RWPE1 (cell line): Measurements from ENCODE around the gene ATXN1.

Experiments
- CTCF ChIA-PET: fragments of 350-600 bp; sonication (Branson Sonifier 250); formaldehyde crosslinking; extraction: SDS; loops from one replicate; lab custom pipeline; 2021; lab: Yijun Ruan, JAX
- POLR2A ChIA-PET: fragments of 400-600 bp; formaldehyde crosslinking; extraction: SDS; loops from one replicate; lab custom pipeline; 2020; ENCODE audit warnings: antibody characterized with exemption; ENCODE audit not compliant: low non-redundant PET; lab: Yijun Ruan, JAX
- DNase-seq: peaks from one replicate; pipeline ENCODE4 v3.0.0; 2012; ENCODE audit warnings: low spot score
- H3K27ac ChIP-seq: fragments of 450-650 bp; 2 replicates; pipeline ENCODE4 v1.5.1; 2017
- TF ChIP-seq, protein P1 (sequence below): fragments of 450-650 bp; conservative IDR thresholded peaks from 2 replicates; pipeline ENCODE4 v1.5.1; 2017; ENCODE audit warnings: low read depth, mild to moderate bottlenecking

ATXN1 gene

DNA sequence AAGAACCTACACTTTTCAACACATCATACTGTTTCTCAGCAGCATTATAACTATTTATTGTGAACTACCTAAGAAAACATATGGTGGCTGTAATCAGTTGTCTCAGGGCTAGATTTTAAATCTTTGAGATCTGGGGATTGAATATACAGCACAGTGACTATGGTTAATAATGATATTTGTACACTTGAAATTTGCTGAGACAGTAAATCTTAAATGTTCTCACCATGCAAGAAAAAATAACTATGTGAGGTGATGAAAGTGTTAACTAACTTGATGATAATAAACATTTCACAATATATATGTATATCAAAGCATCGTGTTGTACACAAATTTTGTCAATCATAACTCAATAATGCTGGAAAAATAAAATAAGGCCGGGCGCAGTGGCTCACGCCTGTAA, 113.8 kb downstream of the ATXN1 start:
- no peak for DNase-seq
- POLR2A ChIA-PET = no interaction called here
- TF ChIP-seq, protein P1, sequence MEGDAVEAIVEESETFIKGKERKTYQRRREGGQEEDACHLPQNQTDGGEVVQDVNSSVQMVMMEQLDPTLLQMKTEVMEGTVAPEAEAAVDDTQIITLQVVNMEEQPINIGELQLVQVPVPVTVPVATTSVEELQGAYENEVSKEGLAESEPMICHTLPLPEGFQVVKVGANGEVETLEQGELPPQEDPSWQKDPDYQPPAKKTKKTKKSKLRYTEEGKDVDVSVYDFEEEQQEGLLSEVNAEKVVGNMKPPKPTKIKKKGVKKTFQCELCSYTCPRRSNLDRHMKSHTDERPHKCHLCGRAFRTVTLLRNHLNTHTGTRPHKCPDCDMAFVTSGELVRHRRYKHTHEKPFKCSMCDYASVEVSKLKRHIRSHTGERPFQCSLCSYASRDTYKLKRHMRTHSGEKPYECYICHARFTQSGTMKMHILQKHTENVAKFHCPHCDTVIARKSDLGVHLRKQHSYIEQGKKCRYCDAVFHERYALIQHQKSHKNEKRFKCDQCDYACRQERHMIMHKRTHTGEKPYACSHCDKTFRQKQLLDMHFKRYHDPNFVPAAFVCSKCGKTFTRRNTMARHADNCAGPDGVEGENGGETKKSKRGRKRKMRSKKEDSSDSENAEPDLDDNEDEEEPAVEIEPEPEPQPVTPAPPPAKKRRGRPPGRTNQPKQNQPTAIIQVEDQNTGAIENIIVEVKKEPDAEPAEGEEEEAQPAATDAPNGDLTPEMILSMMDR = no peak
- CTCF ChIA-PET = no interaction called here
- H3K27ac ChIP-seq = no peak overlapping the region

DNA sequence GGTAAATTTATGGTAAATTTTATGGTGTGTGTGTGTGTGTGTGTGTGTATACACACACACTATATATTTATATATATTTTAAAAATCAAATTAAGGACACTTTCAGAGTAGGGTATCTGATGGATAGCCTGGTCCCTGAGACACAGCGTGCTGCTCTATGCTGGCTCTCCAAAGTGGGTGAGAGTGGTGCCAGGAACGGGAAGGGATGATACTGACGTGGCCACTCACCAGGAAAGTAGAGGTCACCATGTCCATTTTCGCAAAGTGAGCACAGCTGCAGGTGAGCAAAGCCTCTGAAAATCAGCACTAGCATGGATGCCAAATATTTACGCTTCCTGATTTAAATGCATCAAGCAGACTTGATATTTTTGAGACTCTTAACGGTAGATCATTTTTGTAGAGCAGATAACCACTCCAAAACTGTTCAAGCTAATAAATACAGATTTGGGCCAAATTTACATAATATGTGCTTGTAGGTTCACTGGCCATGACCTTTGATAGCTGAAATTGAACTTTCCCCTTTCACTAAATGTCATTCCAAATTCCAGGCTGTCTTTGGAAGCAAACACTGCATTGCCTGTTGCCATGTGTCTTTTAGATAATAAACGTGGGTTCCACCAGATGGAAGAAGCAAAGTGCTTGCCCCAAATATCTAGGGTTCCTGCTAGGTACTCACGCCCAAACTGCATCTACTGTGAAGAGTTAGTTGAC, 116.6 kb downstream of the ATXN1 start:
- TF ChIP-seq, protein P1 = no peak
- ChIA-PET CTCF (no interaction called here), POLR2A (no interaction called here)
- no peak overlapping the region for H3K27ac ChIP-seq
- no peak for DNase-seq

DNA sequence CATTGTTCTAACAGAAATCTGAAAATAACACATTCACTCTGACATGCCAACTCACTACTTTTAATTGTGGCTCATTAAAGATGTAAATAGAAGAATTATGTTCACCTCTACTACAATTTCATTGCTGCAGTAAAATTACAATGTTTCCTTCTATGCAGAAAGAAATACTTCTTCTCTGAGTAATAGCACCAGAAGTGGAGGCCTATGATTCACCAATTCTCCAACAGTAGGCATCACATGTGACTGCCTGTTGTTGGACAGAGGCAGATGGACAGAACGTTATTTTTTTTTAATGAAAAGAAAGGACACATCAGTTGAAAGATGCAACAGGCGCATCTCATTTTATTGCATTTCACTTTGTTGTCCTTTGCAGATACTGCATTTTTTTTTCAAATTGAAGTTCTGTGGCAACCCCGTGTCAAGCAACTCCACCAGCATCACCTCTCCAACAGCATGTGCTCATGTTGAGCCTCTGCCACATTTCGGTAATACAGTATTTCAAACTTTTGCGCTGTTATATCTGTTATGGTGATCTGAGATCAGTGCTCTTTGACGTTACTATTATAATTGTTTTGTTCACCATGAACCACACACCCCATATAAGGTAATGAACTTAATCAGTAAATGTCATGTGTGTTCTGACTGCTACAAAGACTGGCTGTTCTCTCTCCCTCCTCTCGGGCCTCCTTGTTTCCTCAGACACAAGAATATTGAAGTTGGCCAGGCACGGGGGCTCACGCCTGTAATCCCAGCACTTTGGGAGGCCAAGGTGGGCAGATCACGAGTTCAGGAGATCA, 121.4 kb downstream of the ATXN1 start:
- POLR2A ChIA-PET = no interaction called here
- TF ChIP-seq, protein P1 = no peak

DNA sequence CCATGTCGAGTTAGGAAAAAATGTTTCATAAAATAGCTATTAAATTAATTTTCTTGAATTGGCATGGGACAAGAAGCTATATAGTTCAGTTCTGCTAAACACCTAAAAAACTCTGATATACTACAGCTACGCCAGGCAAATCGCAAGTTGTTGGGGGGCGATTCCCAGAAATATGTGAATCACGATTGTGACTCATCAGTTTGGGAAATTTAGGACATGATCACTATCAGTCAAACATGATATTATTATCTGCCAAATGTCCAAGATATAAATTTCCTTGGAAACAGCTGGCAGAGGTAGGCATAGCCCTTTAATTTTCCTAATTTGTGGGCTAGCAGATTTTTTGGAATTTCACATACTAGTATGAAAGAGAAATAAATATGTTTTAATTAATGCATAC, 123.6 kb downstream of the ATXN1 start:
- ChIA-PET POLR2A (interaction anchor here (0.6 kb wide), 1 partner anchor 88 kb away, joined by 3 read pairs; no protein-coding TSS in a partner anchor), CTCF (no interaction called here)
- no peak for DNase-seq
- H3K27ac ChIP-seq = no peak overlapping the region
- TF ChIP-seq, protein P1 = no peak

More for the DNA sequence above, 121.4 kb downstream of the ATXN1 start:
- CTCF ChIA-PET = interaction anchor here (0.6 kb wide), 1 partner anchor 34 kb away, joined by 3 read pairs; no protein-coding TSS in a partner anchor
- H3K27ac ChIP-seq = peak overlapping the region; percentile 60
- DNase-seq = peak; percentile 80

DNA sequence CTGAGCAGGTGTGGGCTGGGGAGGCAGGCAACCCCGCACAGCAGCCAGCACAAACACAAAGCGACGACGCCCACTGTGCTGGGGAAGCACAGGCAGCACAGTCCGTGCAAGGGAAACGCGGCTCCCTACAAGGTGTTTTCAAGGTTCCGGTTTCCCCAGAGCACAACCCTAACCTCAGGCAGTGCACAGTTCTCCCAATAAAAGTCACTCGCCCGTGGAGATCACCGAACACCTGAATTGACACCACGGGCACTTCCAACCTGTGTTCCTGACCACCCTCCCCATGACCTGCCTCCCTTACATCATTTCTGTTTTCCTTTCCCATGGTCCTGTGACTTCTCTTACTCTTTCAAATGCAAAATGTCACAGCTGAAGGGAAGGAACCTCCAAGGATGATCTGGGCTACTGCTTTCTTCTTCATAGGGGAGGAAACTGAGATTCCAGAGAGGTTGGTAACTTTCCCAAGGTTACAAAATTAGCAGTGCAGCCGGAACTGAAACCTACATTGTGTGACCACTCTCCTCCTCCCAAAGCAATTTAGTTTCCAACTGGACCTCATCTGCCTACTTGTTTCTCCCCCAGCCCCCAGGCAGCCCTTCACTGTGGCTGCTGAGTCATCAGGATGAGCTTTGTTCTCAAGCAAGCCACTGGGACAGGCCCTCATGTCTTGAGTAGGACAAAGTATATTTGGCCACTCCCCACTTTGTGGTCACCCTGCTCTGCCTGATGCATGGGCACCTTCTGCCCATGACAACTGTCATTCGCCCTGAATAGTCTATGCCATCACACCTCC, 125.3 kb downstream of the ATXN1 start:
- DNase-seq = peak; percentile 18
- no peak overlapping the region for H3K27ac ChIP-seq
- CTCF ChIA-PET = no interaction called here
- TF ChIP-seq, protein P1 = no peak
- POLR2A ChIA-PET = no interaction called here

DNA sequence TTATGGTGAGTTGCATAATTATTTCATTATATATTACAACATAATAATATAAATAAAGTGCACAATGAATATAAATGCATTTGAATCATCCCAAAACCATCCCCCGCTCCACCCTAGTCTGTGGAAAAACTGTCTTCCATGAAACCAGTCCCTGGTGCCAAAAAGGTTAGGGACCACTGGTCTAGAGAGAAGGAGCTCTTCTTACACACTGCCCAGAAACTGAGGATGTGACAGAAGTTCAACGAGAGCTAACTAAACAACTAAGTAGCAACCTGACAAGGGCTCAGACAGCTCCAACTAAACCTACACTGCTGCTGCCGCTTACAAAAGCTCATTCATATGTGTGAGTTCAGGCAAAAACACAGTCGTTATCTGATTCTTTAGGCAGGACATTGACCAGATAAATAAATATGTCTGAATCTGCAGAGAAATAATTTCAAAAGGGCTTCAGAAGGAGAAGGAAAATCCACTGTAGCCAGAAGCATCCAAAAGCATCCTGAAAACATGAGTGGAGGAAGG, 125.9 kb downstream of the ATXN1 start:
- DNase-seq = no peak
- TF ChIP-seq, protein P1 = no peak
- ChIA-PET POLR2A (no interaction called here), CTCF (no interaction called here)
- H3K27ac ChIP-seq = no peak overlapping the region
